Epidermal melanocyte (primary cell): Measurements from ENCODE around the gene LRTM2.
"Not testable (repeated sequence)": the region's sequence is repeated elsewhere in the genome, so short reads cannot be mapped to it uniquely, and the experiment has no call there.

Experiments used
- DNase-seq: peaks from one replicate; pipeline ENCODE4 v3.0.0; 2011; ENCODE audit warnings: low spot score; ENCODE audit not compliant: insufficient read length

LRTM2 gene

DNA sequence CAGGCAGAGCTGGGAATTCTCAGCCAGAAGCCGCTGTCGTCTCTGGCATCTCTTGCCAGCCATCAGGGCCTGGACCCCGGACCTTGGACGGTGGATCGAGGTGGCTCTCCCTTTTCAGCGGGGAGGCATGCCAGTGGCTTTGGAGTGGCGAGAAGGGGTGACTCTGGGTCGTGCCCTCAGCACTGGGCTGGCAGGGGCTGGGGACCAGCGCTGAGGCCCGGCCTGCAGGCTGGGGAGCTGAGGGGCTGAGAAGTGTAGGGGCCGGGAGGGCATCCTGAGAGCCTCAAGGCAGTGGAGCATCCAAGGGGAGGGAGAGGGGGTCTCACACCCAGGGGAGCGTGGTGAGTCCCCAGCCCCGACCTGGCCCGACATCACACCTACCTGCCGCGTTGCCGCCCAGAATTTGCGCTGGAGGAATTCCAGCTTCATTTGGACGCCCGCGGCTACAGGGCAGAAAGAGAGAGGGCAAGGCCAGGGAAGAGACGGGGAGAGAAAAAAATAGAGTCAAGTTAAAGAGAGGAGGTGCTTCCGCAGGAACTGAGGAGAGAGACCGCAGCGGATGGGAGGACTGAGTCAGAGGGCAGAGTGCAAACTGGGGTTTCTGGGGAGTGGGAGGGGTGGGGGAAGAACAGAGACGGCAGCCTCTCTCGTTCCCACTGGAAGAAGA is 9.0 kb upstream of the LRTM2 start:
- DNase-seq: no peak

DNA sequence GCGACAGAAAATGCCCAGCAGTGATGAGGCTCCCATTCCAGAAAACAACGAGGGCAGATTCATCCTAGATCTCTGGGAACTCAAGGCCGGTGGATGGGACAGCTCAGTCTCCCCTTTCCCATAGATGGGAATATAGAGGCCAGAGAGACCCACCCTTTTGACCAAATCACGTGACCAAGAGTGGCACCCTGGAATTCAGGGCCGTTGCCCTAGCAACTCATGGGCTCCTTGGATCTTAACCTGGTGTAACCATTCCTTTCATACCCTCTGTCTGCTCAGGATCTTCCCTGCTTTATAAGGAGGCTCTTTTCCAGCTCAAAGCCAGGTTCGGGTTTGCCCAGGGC is 8.4 kb upstream of the LRTM2 start:
- DNase-seq: no peak

DNA sequence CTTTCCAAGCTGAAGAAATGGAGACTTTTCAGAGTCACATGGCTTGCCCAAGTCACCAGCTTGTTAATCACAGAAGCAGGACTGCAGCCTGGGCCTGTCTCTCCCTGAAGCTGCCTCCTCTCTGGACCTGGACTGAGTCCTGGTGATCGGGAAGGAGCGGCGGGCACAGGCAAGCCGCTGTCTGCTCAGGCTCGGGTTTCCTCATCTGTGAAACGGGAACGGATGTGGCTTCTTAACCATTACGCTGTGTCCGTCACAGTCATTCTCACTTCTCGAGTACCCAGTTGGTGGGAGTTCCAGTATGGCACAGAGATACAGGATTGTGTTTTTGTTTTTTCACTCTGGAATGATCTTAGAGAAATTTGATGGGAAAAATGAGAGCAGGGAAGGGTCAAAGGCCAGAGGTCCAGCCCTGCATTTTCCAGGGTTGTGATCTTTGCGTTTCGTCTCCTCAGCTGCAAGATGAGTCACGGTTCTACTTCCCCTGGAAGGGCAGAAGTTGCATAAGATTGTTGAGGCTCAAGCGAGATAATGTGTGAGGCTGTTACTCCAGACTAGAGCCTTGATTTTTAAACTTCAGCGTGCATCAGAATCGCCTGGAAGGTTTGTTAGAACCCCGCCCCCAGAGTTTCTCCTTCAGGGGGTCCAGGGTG is 7.6 kb upstream of the LRTM2 start:
- no peak for DNase-seq

DNA sequence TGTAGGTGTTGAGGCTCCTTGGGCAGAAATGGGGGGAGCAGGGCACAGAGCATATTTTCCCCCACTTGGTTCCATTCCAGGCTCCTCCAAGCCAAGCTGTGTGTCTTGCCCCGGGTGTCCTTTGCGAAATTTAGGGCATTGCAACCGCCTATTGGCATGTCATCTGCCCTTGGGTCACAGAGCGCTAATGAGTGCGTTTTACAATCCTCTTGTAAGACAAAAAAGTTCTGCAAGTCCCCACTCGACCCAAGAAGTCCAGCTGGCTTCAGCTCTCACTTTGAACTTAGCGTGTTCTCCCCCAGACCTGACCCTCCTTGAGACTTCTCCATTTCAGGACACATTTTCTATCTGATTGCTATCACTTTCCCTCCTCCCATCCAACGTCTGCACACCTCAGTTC is 6.1 kb upstream of the LRTM2 start:
- no peak for DNase-seq

DNA sequence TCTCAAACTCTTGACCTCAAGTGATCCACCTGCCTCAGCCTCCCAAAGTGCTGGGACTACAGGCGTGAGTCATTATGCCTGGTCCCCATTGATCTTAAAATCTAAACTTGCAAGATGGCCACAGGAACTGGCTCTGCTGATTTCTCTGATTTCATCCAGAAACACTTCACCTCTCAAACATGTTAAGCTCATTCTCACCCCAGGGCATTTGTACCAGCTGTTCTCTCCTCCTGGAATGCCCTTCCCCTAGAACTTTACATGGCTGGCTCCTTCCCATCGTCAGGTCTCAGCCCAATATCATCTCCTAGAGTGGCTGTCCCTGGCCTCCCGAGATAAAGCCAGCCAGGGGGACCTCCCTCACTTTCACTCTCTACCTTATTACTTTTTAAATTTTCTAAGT is 5.3 kb upstream of the LRTM2 start:
- no peak for DNase-seq

DNA sequence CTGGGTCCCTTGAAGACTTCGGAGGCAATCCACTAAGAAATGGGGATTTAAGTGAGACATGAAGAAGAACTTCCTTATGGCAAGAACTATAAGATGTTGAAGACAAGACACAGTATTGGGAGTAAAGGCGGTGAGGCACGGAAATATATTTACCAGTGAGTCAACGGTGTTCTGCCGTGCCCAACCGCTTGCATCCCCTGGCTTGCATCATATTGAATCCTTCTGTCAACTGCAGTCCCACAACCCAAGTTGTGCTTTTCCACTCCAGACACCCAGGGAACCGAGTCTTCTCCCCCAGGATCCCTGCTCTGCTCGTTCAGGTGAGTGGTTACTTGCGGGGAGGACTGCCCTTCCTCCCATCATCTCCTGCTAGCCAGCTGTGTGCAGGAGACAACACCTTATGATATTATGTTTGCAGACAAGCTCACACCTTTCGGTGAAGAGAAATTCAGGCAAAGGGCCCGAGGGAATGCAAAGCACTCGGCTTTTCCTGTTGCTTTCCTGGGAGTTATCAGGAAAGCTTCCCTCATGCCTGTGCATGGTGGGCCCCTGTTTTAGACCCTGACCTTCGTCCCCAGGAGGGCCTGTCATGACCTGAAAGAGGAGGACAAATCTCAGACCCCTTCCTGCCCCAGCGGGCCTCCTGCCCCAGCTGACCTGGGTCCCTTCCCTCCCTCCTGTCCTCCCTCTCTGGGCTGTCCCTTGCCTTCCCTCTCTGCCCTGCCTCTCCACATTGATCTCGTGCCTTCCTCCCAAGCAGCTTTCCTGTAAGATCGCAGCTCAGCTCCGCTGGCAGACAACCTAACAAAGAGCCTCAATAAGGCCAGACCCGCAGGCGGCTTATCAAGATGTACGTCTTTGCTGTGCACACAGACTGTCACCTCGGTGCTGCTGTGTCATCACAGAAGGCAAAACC is 4.3 kb upstream of the LRTM2 start:
- no peak for DNase-seq

DNA sequence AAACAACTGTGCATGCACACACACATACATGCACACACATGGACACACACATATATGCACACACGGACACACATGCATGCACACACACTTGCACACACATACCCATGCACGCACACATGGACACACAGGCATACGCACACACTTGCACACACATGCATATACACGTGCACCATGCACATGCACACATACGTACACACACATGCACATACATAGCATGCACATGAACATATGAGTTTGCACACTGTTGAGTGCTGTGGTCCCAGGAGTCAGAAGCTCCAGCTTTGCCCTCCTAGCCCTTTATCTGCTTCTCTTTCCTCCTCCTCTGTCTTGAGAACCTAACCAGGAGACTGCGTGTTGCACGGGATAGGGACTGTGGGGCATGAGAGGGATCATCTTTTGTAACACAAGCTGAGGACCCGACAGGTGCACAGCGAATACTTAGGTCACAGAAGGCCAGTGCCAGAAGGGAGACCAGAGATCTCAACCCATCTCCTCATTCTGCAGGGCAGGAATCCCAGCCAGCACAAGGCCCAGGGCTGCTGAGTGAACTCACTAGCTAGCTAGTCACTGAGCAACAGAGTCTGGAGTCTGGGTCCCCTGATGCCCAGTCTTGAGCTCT is 3.5 kb upstream of the LRTM2 start:
- DNase-seq: no peak

DNA sequence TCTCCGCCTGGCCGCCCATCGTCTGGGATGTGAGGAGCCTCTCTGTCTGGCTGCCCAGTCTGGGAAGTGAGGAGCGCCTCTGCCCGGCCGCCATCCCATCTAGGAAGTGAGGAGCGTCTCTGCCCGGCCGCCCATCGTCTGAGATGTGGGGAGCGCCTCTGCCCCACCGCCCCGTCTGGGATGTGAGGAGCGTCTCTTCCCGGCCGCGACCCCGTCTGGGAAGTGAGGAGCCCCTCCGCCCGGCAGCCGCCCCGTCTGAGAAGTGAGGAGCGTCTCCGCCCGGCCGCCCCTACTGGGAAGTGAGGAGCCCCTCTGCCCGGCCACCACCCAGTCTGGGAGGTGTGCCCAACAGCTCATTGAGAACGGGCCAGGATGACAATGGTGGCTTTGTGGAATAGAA is 2.4 kb upstream of the LRTM2 start:
- DNase-seq: not testable (repeated sequence)

DNA sequence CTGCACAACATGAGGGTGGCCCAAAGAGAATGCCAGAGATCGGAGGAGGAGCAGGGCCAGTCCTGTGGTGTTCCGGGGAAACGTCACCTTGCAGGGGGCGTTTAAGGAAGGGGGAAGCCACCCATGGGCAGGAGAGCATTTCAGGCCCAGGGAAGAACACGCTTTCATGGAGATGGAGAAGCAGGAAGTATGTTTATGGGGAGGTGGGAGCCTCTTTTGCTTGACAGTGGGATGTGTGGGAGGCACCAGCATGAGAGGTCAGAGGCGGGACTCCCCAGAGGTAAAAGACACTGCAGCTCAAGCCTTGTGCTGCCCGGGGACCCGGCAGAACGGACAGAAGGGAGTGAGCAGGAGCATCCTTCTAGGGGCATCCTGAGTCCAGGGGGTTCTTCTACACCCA is 1.3 kb upstream of the LRTM2 start:
- DNase-seq: no peak

DNA sequence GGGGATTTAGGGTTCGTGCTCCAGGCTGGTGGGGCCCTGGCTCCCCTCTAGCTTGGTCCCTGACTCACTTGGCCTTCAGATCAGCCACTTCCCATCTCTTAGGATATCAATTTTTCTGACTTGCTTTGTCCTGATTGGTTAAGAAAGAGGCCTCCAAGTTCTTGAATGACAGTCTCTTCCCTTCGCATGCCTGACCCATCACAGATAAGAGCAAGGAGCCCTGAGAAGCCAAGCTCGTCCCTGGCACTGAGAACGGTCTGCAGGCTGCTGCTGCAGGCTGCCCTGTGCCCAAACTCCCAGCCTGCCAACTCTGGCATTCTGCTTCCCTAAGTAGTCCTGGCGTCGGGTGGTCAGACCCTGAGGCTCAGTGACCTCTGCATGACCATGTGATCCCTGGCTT is 794 bp upstream of the LRTM2 start:
- DNase-seq: no peak

DNA sequence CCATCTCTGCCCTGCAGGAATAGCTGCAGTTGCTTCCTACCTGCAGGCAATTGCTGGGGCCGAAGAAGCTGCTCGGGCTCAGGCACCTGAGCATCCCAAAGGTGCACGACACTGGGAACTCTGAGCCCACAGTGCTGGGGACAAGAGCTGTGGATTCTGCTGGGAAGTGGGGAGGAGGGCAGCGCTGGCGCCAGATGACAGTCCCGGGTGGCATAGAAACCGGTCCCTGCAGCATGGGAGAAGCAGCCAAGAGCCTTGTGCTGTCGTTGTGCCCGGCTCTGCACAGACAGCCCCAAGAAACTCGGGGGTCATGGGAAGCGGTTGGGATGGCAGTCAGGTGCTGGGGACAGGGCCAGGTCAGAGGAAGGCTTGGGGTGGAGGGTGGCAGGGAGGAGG is 529 bp downstream of the LRTM2 start:
- no peak for DNase-seq

DNA sequence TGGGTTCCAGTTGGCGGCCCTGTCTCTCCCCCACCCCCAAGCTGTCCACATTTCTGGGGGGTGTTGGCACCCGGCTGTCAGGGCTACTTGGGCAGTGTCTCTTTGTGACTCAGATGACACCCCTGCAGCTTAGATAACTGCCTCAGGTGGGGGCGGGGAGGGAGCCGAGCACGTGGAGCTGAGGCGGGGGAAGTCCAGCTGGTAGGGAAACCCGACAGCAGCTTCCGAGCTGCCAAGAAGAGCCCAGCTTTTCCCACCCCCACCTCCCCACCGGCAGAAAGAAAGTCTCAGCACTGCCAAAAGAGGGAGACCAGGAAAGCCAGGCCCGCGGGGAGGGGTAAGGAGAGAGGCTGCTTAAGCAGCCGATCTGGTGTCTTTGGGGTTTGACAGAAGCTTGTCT is 1.4 kb downstream of the LRTM2 start:
- no peak for DNase-seq

DNA sequence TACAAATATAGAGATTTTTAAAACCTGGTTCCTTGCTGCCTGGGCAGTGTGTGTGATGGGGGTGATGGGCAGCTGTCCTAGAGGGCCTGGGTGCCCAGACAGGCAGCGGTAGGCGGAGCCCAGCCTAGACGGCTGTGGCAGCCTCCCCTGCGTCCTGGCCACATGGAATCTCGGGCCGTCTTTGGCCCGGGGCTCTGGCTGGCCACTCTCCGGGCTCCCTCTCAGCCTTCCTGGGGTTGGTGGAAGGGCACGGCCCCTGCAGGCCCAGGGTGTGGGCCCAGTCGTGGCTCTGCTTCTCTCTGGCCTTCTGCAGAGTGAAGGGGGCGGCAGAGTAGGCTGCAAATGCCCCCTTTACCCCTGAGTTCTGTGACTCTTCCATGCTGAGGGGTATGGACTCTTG is 2.3 kb downstream of the LRTM2 start:
- DNase-seq: no peak

DNA sequence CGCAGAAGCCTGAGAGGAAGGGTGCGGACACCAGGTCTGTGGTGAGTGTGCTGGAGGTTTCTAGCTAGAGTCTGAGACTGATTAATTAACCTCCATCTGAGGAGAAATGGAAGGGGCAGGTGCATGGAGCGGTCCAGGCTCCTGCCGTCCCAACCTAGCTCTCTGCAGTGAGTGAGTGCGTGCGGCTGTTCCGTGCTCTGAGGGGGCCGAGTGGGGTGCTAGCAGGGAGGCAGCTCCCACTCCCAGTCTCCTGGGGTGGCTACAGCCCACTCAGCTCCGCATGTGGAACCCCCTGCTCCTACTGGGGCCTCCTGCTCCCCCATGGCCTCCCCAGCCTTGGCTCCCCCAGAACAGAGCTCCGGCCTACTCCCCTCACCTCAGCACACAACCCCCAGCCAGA is 2.9 kb downstream of the LRTM2 start:
- DNase-seq: no peak

DNA sequence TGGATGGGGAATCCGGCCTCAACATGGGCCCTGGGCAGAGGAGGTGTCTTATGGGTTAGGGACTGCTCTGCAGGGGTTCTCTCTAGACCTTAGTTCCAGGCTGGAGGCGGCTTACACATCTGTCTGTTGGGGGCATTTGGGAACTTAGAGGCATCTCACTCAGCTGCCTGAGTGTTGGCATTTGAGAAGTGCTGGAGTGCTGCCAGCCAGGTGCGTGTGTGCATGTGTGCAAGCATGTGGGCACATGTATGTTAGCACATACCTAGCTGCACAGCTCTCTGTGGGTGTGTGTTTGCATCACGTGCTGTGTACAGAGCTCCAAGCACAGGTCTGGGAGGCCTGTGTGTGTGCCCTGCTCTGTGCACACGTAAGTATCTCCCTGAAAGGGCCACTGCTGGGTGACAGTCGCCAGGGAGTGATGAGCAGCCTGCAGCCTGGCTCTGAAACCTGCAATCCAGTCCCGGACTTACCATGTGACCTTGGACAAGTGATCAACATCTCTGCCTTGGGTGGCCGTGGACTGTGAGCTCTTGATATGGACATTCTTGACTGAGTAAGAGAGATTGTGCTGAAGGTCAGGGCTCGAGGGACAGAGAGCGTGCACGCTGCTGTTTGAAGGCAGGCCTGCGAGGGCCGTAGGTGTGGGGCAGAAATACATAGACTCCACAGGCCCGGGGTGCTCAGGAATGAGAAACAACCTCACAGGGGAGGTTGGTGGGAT is 5.2 kb downstream of the LRTM2 start:
- no peak for DNase-seq

DNA sequence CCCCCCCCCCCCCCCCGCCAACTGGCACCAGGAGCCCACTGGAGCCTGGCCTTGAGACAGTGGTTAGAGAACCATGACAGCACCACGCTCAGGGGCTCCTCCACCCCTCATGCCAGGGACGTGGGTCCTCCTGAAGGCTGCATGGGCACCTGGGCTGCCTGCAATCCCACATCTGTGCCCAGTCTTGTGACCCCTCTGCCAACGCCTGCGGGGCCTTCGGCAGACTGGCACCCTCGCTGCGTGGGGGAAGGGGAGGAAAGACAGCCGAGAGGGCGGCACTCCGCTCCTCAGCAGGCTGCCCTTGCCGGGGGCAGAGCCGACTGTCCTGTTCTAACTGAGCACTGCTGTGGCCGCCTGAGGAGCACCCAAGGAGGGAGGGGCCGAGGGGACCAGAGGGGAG is 6.0 kb downstream of the LRTM2 start:
- DNase-seq: no peak

DNA sequence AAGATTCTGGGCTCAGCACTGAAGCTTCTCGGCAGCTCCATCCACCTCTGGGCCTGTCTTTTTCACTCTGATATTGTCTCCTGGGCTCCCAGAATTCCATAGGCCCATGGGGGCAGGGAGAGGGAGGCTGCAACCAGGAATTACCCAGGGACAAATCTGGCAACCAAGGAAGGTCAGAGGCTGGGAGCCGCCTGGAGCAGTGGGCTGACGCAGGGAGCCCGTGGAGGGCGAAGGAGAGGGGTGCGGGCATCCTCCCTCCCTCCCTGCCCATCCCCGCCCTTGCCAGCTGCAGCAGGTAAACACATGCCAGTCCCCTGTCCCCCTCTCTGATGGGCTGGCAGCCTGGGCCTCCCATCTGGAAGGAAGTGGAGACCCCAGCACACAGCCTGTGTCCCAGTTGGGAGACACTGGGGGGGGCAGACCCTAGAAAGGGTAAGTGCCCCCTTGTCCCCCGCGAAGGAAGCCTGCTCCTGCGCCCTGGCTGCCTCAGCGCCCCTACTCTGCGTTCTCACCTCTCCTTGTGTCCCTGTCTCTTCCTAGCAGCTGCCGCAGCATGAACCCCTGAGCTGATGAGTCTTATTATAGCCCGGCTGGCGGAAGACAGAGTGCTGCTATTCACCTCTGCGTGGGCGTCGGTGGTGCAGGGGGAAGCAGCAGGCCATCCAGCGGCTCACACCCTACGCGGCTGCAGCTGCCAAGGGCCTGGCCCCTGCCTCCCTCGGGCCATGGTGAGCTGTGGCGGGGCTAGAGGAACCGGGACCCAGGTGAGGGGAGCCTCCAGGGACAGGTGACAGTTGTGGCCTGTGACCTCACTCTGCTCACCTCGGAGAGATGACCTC is 6.7 kb downstream of the LRTM2 start:
- DNase-seq: no peak

DNA sequence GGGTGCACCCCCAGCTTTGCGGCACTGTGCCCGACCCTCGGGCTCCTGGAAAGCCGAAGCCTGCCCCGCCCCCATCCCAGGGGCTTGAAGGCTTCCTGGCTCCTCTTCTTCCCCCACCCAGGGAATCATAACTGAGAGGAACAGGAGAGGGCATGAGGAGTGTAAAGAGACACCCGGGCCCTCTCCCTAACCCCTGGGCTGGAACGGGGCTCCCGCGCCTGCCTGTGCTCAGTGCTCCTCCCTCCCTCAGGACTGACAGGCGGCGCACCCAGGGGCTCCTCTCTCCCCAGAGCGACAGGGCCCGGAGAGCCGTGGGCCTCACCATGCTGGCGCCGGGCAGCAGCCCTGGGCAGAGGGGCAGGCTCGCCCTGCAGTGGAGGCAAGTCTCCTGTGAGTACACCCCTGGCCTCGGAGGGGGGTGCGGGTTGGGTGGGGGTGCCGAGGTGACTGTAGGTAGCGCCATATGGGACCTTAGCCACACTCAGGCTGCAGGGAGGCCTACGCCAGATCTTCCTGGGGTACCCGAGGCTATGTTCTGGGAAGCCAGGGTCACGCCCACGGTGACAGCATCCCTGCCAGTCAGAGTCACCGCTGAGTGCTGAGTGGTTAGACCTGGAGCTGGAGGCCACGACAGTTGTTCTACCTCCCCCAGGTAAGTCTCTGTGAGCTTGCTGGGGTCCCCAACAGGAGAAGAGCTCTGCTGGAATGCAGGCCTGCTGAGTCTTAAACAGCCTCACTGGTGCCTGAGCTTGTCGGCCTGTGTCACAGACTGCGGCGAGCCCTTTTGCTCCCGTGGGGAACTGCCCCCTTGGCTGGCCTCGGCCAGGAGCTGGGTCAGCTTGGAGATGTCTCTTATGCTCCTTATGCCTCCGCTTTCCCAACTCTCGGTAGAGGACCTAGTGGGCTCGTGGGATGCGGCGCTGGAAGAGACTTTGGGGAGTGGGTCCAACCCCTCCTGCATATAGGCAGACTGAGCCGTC is 7.8 kb downstream of the LRTM2 start:
- no peak for DNase-seq

DNA sequence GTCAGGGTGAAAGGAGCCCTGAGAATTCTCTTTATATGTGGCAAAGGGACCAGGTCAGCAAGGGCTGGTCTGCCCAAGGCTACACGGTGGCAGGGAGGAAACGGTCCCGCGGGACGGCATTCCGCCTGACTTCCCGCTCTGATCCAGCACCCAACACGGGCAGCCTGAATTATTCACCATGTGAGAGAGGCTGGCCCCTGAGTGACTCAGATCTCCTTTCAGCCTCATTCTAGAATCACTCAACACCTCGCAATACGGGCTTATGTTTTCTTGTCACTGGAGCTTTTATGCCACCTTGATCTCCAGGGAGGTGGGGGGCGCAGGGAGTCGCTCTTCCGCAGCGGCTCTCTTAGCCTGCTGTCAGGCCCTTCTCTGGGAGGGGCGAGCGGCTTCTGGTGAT is 8.5 kb downstream of the LRTM2 start:
- no peak for DNase-seq
